PC-3 (cell line): ENCODE data around the gene PALD1.

ENCODE experiments used
- EZH2phosphoT487 ChIP-seq: fragments of 300-600 bp; sonication (generic); IDR thresholded peaks from 2 replicates; pipeline ENCODE4 v1.6.1; 2018; ENCODE audit warnings: mild to moderate bottlenecking, antibody characterized with exemption, low read length, borderline replicate concordance
- TF ChIP-seq, protein P1 (sequence below): fragments of 300-600 bp; sonication (generic); conservative IDR thresholded peaks from 2 replicates; pipeline ENCODE4 v1.5.1; 2017; ENCODE audit warnings: antibody characterized with exemption, low read depth, mild to moderate bottlenecking, low read length

DNA sequence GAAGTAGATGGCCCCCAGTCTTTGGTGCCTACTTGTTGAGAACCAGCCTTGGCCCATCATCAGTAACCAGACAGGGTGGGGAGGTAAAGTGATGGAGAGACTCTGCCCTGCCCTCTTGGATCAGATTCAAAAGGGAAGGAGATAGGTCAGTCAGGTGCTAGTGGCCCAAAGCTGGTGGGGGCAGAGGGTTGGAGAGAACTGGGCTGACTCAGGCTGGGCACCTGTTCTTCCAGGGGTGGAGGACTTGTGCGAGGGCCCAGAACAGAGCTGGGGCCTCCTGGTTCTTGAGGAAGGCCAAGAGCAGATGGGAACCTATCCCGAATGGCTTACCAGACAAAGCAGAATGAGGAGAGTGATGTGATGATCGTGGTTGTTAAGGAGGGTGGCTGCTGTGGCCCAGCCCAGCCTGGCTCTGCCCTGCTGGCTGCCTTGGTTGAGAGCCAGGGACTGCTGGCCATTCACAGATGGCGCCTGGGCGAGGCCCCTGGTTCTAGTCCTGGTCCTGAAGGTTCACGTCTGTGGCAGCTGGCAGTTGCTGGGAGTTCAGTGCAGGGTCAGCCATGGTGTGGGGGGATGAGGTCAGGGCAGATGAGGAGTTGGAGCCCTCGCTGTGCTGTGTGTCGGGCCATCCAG is 36.6 kb downstream of the PALD1 start:
- TF ChIP-seq, protein P1, sequence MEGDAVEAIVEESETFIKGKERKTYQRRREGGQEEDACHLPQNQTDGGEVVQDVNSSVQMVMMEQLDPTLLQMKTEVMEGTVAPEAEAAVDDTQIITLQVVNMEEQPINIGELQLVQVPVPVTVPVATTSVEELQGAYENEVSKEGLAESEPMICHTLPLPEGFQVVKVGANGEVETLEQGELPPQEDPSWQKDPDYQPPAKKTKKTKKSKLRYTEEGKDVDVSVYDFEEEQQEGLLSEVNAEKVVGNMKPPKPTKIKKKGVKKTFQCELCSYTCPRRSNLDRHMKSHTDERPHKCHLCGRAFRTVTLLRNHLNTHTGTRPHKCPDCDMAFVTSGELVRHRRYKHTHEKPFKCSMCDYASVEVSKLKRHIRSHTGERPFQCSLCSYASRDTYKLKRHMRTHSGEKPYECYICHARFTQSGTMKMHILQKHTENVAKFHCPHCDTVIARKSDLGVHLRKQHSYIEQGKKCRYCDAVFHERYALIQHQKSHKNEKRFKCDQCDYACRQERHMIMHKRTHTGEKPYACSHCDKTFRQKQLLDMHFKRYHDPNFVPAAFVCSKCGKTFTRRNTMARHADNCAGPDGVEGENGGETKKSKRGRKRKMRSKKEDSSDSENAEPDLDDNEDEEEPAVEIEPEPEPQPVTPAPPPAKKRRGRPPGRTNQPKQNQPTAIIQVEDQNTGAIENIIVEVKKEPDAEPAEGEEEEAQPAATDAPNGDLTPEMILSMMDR, result no peak
- TF ChIP-seq EZH2phosphoT487, result no peak
